Heart left ventricle (tissue), 13 donors: ENCODE results near the gene VIT.

Experiments
- CTCF ChIP-seq, 12 donors: fragments of 200-600 bp; sonication (generic) in 4 of 12; IDR thresholded peaks; one replicate each; pipeline versions ENCODE4 v1.5.0 to v1.8.0; 2018 to 2022; ENCODE audit warnings: antibody characterized with exemption in 12 of 12, mild to moderate bottlenecking in 5 of 12
- POLR2A ChIP-seq, 2 donors: fragments of 450-650 bp; IDR thresholded peaks; one replicate each; pipeline ENCODE4 v1.6.1; 2017; ENCODE audit warnings: antibody characterized with exemption in 2 of 2, mild to moderate bottlenecking in 2 of 2, moderate library complexity in 2 of 2
- donor health status: ischemic (EF 13 %, LVEDD 7.1; RV severe dilation, severe dysfunction).
- donor health status: DM: no; HTN: yes; CAD: no.
- donor health status: DM: no; HTN: no; CAD: no.
- donor health status: ischemic (EF 25% LVEDD 6.9; RV normal size, moderate dysfunction).
- donor health status: ischemic (EF 25% LVEDD 5.7; RV mildly dilated, moderate dysfunction).
- donor health status: ischemic (EF 35%, LVEDD 5.7; RV mildly dilated, moderate dysfunction).
- donor health status: nonischemic (EF 11% LVEDD 7.7; RV severe dilation, severe dysfunction).
- donor health status: DM: yes; HTN: yes; CAD: no.
- donor health status: PGD.
- donor health status: ischemic (EF 29% LVEDD 5.4; RV normal size, mild dysfunction).
- donor health status: nonischemic (EF 23%, LVEDD 6.1; RV moderate dilation, normal function).

- no peak for TF ChIP-seq CTCF (IDR thresholded peaks at IDR 0.05)
- TF ChIP-seq POLR2A (IDR thresholded peaks at IDR 0.05): no peak
These were observed 152.8 kb downstream of the VIT start for GRCh38 chr2:36849265-36849664.
